ENCODE results near the gene CASS4.

Gene CASS4

DNA sequence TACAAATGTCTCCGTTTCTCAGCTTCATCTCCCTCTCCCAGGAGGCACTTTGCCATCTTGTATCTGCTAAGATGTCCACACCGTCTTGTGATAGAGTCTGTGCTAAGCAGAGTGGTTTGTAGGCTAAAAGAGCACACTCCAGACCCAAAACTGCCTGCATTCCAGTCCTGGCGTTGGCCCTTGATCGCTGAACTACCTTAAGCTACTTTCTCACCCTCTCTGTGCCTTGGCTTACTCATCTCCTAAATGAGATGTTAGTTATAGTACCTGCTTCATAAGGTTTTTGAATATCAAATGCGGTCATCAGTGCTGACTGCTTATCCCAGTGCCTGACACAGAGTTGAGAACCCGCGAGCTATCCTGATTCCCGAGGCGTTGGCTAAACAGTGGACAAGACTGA lies 14.0 kb downstream of the CASS4 start:
- no peak for DNase-seq

- no peak for DNase-seq
These were observed 14.9 kb downstream of the CASS4 start for GRCh38 chr20:56426926-56427325.

DNA sequence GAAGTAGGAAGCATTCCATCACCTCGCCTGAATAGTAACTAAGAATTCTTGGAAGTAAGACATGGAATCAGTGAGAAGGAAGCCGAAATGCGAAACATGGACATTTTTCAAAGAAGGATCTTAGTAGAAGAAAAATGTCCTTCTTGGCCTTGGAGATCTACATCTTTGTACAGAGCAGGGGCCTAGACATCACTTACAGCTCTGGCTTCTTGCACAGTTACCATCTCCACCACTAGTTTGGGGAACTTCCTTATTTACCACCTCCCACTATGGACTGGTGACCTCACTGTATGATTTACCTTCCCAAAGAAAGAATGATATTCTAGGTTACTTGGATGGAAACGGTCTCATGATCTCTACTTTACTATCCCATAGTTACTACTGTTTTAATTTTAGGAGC lies 15.7 kb downstream of the CASS4 start:
- no peak for DNase-seq

DNA sequence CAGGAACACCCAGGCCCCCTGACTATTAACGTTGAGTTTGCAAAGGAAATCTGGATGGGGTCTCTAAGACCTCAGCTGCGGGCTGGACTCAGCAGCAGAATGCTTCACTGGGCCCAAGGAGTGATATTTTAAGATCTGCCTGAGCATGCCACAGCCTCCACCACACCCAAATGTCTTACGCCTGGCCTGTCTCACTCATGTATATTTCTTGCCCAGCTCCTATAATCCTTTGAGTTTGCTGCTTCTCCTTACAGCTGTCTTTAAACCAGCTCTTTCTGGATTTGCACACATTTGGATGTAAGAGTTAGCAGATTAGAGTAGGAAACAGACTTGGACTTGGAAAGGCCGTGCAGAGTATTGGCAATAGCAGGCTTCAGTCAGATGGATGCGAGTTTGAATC lies 16.4 kb downstream of the CASS4 start:
- no peak for DNase-seq

DNA sequence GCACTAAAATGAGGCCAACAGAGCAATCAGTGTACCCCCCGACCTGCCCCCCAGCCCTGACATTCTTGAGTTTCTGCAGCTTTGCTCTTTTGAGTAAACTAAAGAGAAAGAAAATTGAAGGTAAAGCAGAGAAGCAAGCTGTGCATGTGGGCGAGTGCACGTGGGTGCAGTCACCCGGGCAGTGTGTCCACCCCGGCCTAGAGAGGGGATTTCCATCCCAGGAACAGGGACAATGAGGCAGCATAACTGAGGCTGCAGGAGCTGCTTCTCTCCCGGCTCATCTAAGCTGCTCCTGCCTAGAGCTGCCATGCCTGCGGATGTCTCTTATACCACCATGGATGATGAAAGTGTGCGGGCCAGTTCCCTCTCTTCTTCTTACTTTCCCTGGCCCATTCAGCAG lies 16.8 kb downstream of the CASS4 start:
- no peak for DNase-seq

DNA sequence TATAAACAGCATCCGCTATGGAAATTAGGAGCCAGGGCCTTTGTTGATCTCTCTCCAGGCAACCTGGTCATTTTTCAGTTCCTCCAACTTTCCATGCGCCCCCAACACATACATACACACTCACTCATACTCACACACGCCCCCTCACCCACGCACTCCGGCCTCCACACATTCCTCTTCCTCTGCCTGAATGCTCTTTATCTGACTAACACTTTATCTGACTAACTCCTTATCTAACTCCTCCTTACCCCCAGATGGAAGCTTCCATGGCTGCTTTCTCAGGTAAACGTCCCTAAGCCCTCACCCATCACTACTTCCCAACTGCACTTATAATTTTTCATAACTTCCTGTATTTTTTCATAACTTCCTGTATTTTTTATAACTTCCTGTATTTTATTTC lies 17.4 kb downstream of the CASS4 start:
- no peak for DNase-seq

GRCh38 chr20:56429941-56430340 lies 17.9 kb downstream of the CASS4 start:
- DNase-seq = no peak

DNA sequence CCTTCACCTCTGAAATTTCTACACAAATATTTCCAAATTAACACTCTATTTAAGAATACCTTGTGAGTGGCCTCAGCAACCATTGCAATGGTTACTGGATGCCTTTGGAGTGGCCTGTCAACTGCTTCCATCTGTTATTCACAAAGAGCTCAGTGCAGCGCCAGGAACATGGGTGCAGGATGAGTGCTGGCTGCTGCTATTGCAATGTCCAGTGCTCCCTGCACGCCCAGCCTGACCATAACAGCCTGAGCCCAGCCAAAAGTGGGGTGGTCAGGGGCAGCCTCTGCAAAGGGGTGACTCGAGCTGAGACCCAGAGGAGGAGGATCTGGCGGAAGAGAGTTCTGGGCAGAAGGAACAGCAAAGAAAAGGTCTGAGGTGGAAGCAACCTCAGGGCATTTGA lies 18.4 kb downstream of the CASS4 start:
- DNase-seq = no peak

- no peak for DNase-seq
These were observed 18.9 kb downstream of the CASS4 start for GRCh38 chr20:56430957-56431356.

GRCh38 chr20:56431471-56431870 lies 19.4 kb downstream of the CASS4 start:
- DNase-seq = no peak

DNA sequence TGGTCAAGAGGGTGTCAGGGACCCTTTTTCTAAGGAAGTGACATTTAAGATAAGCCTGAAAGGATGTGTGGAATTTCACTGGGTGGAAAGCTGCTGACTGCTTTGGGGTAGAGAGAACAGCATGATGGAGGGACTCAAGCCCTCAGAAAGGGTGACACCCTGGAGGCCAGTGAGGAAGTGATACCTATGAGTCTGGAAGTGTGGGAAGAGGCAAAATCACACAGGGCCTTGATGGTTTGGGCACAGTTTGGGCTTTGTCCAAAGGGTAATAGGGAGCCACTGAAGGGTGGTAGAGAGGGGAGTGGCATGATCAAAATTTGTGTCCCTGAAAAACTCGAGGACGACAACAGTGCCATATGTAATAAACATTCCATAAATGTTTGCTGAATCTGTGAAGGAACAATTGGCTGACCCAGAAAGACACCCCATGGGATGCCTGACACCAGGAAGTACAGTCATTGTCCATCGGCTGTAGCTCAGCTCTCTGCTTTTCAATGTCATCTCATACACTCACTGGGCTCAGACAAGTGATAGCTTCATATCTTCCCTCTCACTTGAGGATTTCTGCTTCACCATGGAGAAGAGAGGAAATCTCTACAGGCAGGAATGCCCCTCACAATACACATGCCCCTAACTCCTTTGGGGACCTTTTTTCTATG lies 21.3 kb downstream of the CASS4 start:
- no peak for DNase-seq

- DNase-seq = no peak
These were observed 21.8 kb downstream of the CASS4 start for GRCh38 chr20:56433880-56434255.

DNA sequence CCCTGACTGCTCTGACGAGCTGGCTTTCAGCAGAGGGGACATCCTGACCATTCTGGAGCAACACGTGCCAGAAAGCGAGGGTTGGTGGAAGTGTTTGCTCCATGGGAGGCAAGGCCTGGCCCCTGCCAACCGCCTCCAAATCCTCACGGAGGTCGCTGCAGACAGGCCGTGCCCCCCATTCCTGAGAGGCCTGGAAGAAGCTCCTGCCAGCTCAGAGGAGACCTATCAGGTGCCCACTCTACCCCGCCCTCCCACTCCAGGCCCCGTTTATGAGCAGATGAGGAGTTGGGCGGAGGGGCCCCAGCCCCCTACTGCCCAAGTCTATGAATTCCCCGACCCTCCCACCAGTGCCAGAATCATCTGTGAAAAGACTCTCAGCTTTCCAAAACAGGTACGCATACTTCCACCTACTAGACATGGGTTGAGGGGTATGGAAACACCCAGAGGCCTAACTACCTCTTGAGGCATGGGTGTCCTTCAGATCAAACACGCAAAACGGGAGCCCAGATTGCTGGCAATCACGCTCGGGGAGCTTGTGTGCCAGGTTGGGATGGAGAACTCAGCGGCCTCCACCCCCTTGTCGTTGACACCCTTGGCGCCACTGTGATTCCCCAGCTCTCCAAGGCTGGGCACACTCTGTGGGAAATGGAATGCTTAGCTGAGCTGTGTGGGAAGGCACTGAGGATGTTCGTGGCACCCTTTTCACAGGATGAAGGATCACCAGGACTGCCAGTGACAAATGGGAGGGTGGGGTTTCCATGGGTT lies 25.3 kb downstream of the CASS4 start:
- DNase-seq = no peak

DNA sequence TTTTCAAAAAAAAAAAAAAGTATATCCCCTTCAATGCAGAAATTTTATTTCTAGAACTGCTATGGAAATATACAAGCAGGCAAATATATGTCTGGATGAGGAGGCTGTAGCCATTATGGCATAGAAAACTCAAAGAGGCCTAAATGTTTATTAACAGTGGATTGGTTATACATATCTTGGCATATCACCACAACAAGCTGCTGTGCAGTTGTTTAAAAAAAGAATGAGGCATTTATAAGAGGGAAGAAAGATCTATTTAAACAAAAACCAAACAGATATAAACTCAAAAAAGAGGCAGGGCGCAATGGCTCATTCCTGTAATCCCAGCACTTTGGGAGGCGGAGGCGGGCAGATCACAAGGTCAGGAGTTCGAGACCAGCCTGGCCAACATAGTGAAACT lies 26.2 kb downstream of the CASS4 start:
- no peak for DNase-seq

DNA sequence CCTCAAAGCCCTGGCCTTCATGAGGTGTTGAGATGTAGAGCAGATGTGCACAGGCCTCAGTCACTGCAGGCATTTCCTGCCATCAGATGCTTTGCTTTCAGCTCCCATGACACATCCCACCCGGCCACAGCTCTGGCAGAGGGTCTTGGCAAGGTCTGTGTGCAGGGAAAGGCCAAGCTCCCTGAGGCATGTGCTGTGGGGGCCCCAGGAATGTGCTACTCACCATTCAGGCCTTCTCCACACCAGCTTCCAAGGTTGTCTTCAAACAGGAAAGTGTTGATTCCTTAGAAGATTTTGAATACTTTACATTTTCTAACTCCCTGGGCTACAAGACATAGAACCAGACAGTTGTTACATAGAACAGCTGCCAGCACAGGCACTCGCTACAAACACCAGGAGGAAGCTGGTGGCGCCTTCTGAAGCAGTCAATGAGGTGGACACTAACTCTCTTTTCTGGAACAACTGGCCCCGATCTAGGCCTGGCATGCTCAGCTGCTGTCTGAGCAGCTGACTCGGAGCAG lies 27.8 kb downstream of the CASS4 start:
- DNase-seq = no peak

DNA sequence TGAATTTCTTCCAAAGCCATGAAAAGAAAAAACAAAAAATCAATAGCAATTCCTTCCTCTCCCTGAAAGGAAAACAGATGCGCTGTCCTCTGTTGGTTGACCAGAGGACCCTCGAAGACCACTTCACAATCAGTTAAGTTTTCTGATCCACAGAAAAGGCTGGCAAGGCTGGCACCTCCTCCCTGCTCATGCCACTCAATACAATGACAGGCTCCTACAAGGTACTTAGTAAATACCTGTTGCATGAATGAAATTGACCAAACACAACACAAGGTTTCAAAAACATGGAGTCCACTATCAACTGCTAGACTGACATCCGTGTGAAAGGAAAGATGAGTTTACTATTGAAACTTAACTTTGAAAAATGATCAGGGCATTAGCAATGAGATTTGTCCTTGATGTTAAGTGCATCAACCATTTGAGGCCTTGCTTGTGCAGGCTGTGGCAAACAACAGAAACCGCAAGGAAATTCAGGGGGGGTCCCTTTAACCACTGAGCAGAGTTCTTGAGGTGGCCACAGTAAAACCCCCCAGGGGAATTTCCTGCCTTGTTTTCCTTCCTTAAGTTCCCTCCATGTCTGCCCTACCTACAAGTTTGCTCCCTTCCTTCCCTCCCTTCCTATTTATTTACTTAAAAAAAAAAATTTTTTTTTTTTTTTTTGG lies 28.4 kb downstream of the CASS4 start:
- DNase-seq = no peak

DNA sequence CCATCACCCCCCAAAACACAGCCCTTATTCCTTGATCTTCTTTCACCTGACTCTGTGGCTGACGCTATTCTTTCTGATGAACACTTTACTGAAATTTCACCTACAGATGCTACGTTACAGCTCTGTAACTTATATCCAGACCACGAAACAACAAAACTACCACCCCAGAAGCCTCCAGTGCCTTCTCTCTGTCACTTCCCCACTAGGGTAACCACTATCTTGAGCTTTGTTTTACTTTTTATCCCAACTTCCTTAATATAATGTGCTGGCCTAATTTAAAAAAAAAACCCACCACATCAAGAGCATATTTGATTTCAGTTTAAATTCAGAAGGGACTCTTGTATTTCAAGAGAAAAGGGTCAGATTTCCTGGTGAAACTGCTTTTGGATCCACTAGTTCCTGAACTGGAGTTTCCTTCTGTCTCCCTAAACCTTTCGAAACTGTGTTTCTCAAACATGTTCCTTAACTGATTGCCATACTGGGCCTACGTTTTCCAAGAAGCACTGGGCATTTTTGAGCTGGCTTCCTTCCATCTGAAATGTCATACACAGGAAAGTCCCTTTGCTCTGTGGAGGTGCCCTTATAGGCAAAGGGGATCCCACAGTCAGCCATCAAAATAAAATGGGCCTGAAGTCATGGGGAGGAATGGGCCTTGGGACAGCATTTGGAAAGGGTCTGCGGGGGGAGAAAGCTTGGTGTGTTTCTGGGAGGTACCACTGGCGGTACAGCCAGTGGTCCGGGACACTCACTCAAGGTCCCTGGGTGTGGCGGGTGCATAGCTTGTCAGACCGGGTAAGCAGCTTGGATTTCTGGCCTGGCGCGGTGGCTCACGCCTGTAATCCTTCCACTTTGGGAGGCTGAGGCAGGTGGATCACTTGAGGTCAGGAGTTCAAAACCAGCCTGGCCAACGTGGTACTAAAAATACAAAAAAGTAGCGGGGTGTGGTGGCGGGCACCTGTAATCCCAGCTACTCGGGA lies 30.6 kb downstream of the CASS4 start:
- DNase-seq = no peak

- DNase-seq = no peak
These were observed 31.8 kb downstream of the CASS4 start for GRCh38 chr20:56443654-56444540.

DNA sequence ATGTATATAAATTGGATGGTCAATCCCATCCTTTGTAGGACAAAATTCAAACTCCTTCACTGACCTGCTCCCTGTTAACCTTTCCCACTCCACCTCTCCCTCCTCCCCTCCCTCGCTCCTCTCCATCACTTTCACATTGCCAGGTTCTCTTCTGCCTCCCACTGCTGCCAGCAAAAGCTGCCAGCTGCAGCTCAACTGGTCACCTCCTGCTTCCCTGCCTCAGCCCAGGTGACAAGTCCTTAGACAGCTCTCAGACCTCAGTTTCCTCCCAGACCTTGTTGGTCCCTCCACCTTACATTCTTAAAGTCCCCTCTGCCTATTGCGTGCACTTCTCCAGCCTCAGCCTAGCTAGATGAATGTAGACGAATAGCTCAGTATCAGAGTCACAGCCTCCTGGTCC lies 33.1 kb downstream of the CASS4 start:
- no peak for DNase-seq

- DNase-seq = no peak
These were observed 33.5 kb downstream of the CASS4 start for GRCh38 chr20:56445540-56445939.

DNA sequence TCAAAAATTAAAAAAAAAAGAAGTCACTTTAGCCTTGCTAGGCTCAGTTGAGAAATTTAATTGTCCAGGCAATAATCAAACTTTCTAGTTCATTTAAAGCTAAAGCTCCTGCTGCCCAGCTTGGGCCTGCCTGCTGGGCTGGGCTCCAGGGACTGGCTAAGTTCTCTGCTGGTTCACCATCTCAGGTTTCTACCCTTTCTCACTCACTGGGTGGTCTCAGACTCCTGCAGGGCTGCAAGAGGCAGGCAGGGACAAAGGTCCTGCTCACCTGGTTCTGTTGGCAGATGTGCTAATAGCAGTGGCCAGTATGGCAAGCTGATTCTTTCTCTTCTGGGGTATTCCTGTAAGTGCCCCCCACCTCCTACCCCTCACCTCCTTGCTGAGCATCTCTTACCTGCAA lies 35.2 kb downstream of the CASS4 start:
- DNase-seq = no peak

- DNase-seq = no peak
These were observed 37.4 kb downstream of the CASS4 start for GRCh38 chr20:56449459-56449858.

Data from cerebellar nuclear complex (tissue), 1 donor.